HUES48 (cell line): ENCODE measurements around the gene SORT1.

Source experiments
- H3K27ac ChIP-seq: one replicate; pipeline ENCODE4 v1.7.0; 2013; ENCODE audit warnings: low read depth, low read length, inconsistent platforms
- H3K27me3 ChIP-seq: 2 replicates; pipeline ENCODE4 v1.6.1; 2013; ENCODE audit warnings: mild to moderate bottlenecking, low read length; ENCODE audit not compliant: control insufficient read depth, insufficient read depth
- H3K36me3 ChIP-seq: 2 replicates; pipeline ENCODE4 v1.6.1; 2013; ENCODE audit warnings: low read length; ENCODE audit not compliant: control insufficient read depth, insufficient read depth
- H3K4me1 ChIP-seq: 2 replicates; pipeline ENCODE4 v1.6.1; 2013; ENCODE audit warnings: mild to moderate bottlenecking, low read length; ENCODE audit not compliant: control insufficient read depth, insufficient read depth
- H3K4me3 ChIP-seq: 2 replicates; pipeline ENCODE4 v1.5.1; 2013; ENCODE audit warnings: mild to moderate bottlenecking, low read depth, low read length
- H3K9ac ChIP-seq: 2 replicates; pipeline ENCODE4 v1.6.1; 2013; ENCODE audit warnings: mild to moderate bottlenecking, low read depth, low read length, moderate library complexity
- H3K9me3 ChIP-seq: 2 replicates; pipeline ENCODE4 v1.6.1; 2013; ENCODE audit warnings: low read length; ENCODE audit not compliant: control insufficient read depth, insufficient read depth

SORT1 gene

GRCh38 chr1:109338608-109339007 is 59.1 kb downstream of the SORT1 start:
- Histone ChIP-seq H3K4me3 (no peak overlapping the region), H3K4me1 (no peaks in the 10 kb centered on the region), H3K9me3 (no peaks in the 10 kb centered on the region), H3K27me3 (no peaks in the 10 kb centered on the region), H3K36me3 (peaks cover 82% of the 10 kb centered on the region), H3K27ac (no peak overlapping the region), H3K9ac (no peak overlapping the region)

GRCh38 chr1:109338091-109338490 is 59.6 kb downstream of the SORT1 start:
- Histone ChIP-seq H3K4me1 (no peaks in the 10 kb centered on the region), H3K27me3 (no peaks in the 10 kb centered on the region), H3K9ac (no peak overlapping the region), H3K4me3 (no peak overlapping the region), H3K9me3 (no peaks in the 10 kb centered on the region), H3K27ac (no peak overlapping the region), H3K36me3 (peaks cover 83% of the 10 kb centered on the region)

GRCh38 chr1:109335091-109335490 is 62.6 kb downstream of the SORT1 start:
- no peak overlapping the region for H3K9ac ChIP-seq
- H3K36me3 ChIP-seq, result peaks cover 82% of the 10 kb centered on the region

GRCh38 chr1:109331113-109331512 is 66.6 kb downstream of the SORT1 start:
- no peak overlapping the region for H3K4me3 ChIP-seq
- H3K36me3 ChIP-seq, result peaks cover 82% of the 10 kb centered on the region
- H3K27ac ChIP-seq, result no peak overlapping the region
- no peaks in the 10 kb centered on the region for H3K9me3 ChIP-seq
- no peak overlapping the region for H3K9ac ChIP-seq
- H3K4me1 ChIP-seq, result no peaks in the 10 kb centered on the region
- H3K27me3 ChIP-seq, result no peaks in the 10 kb centered on the region

More at GRCh38 chr1:109335091-109335490, 62.6 kb downstream of the SORT1 start:
- Histone ChIP-seq H3K27me3 (no peaks in the 10 kb centered on the region), H3K4me1 (no peaks in the 10 kb centered on the region), H3K9me3 (no peaks in the 10 kb centered on the region), H3K4me3 (no peak overlapping the region), H3K27ac (no peak overlapping the region)

GRCh38 chr1:109327285-109327684 is 70.4 kb downstream of the SORT1 start:
- no peak overlapping the region for H3K27ac ChIP-seq
- H3K4me1 ChIP-seq, result no peaks in the 10 kb centered on the region
- no peaks in the 10 kb centered on the region for H3K27me3 ChIP-seq
- H3K36me3 ChIP-seq, result peaks cover 79% of the 10 kb centered on the region
- H3K4me3 ChIP-seq, result no peak overlapping the region
- H3K9ac ChIP-seq, result no peak overlapping the region
- H3K9me3 ChIP-seq, result no peaks in the 10 kb centered on the region

- Histone ChIP-seq H3K27me3 (no peaks in the 10 kb centered on the region), H3K9me3 (no peaks in the 10 kb centered on the region), H3K36me3 (peaks cover 79% of the 10 kb centered on the region), H3K4me3 (no peak overlapping the region), H3K27ac (no peak overlapping the region), H3K4me1 (no peaks in the 10 kb centered on the region), H3K9ac (no peak overlapping the region)
These were observed 74.7 kb downstream of the SORT1 start for GRCh38 chr1:109322974-109323373.

- H3K36me3 ChIP-seq, result peaks cover 82% of the 10 kb centered on the region
- H3K9ac ChIP-seq, result no peak overlapping the region
- no peak overlapping the region for H3K27ac ChIP-seq
- H3K9me3 ChIP-seq, result no peaks in the 10 kb centered on the region
- no peaks in the 10 kb centered on the region for H3K27me3 ChIP-seq
- H3K4me3 ChIP-seq, result no peak overlapping the region
- H3K4me1 ChIP-seq, result no peaks in the 10 kb centered on the region
These were observed 78.6 kb downstream of the SORT1 start for GRCh38 chr1:109319114-109319513.

- no peak overlapping the region for H3K9ac ChIP-seq
- H3K4me3 ChIP-seq, result no peak overlapping the region
- peaks cover 73% of the 10 kb centered on the region for H3K36me3 ChIP-seq
- H3K27me3 ChIP-seq, result no peaks in the 10 kb centered on the region
- H3K9me3 ChIP-seq, result no peaks in the 10 kb centered on the region
- H3K27ac ChIP-seq, result no peak overlapping the region
- H3K4me1 ChIP-seq, result no peaks in the 10 kb centered on the region
These were observed 81.2 kb downstream of the SORT1 start for GRCh38 chr1:109316506-109316905.

- Histone ChIP-seq H3K9ac (no peak overlapping the region), H3K9me3 (no peaks in the 10 kb centered on the region), H3K4me3 (no peak overlapping the region), H3K36me3 (peaks cover 61% of the 10 kb centered on the region), H3K27ac (no peak overlapping the region), H3K27me3 (no peaks in the 10 kb centered on the region), H3K4me1 (no peaks in the 10 kb centered on the region)
These were observed 82.4 kb downstream of the SORT1 start for GRCh38 chr1:109315288-109315687.

GRCh38 chr1:109314795-109315194 is 82.9 kb downstream of the SORT1 start:
- H3K4me1 ChIP-seq, result no peaks in the 10 kb centered on the region
- no peak overlapping the region for H3K4me3 ChIP-seq
- H3K36me3 ChIP-seq, result peaks cover 60% of the 10 kb centered on the region
- no peaks in the 10 kb centered on the region for H3K27me3 ChIP-seq
- H3K9me3 ChIP-seq, result no peaks in the 10 kb centered on the region
- no peak overlapping the region for H3K27ac ChIP-seq
- H3K9ac ChIP-seq, result no peak overlapping the region

GRCh38 chr1:109312978-109313775 is 84.5 kb downstream of the SORT1 start:
- Histone ChIP-seq H3K27me3 (no peaks in the 10 kb centered on the region), H3K36me3 (peaks cover 55% of the 10 kb centered on the region), H3K4me1 (no peaks in the 10 kb centered on the region), H3K9me3 (no peaks in the 10 kb centered on the region), H3K27ac (no peak overlapping the region), H3K4me3 (no peak overlapping the region), H3K9ac (no peak overlapping the region)
